Measurements from ENCODE around the gene SLC25A39. TPM values are rescaled to one million over a fixed set of nuclear protein-coding genes. Genes with fewer than 3 reads are reported as not detected.

Gene SLC25A39
- total RNA-seq, 1 donor from 2014 or later: 65.2 TPM

- Histone ChIP-seq H3K27ac (ENCODE audit: low read depth, low read length) (peak overlapping the region; percentile 87), H3K36me3 (ENCODE audit: control insufficient read depth in 3 of 3, insufficient read depth in 3 of 3, low read length in 3 of 3) (peaks cover 28 to 30% (median 29%) of the 10 kb centered on the region in 3 donors), H3K9ac (ENCODE audit: low read depth in 1 of 3, low read length in 3 of 3) (peak overlapping the region; percentile 79 to 92 (median 87)), H3K4me3 (ENCODE audit: low read length in 3 of 3) (peak overlapping the region; percentile 74 to 92 (median 91)), H3K27me3 (ENCODE audit: control insufficient read depth in 3 of 3, insufficient read depth in 3 of 3, low read length in 3 of 3) (no peaks in the 10 kb centered on the region), H3K4me1 (ENCODE audit: control insufficient read depth in 3 of 3, insufficient read depth in 3 of 3, low read length in 3 of 3) (peaks cover 11 to 28% (median 19%) of the 10 kb centered on the region in 3 donors), H3K9me3 (ENCODE audit: control insufficient read depth in 3 of 3, low read length in 3 of 3) (no peaks in the 10 kb centered on the region)
These were observed 492 bp downstream of the SLC25A39 start for GRCh38 chr17:44324092-44324570.

DNA sequence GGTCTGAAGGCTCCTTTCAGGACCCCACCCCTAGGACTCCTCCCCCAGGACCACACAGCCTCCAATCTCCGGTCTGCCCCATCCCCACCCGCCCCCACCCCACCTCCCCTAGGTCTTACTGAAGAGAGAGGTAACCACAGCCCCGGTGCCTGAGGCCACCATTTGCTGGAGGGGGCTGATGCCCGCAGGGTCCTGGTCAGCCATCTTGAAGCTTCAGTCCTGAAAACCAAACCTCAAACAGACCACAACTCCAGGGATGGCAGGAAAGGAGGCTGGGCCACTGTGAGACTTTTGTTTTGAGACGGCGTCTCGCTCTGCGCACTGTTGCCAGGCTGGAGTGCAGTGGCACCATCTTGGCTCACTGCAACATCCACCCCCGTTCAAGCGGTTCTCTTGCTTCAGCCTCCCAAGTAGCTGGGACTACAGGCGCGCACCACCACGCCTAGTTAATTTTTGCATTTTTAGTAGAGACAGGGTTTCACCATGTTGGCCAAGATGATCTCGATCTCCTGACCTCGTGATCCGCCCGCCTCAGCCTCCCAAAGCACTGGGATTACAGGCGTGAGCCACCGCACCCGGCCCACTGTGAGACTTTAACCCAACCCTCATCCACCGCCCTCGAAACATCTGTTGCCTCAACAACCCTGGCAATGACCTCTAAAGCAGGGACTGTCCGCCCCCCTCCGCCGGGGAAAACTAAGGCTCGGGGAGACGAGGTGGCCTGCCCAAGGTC, 1.1 kb downstream of the SLC25A39 start:
- Histone ChIP-seq H3K4me3 (ENCODE audit: low read length in 3 of 3) (peak overlapping the region; percentile 74 to 92 (median 91)), H3K36me3 (ENCODE audit: control insufficient read depth in 3 of 3, insufficient read depth in 3 of 3, low read length in 3 of 3) (peaks cover 28 to 30% (median 29%) of the 10 kb centered on the region in 3 donors), H3K4me1 (ENCODE audit: control insufficient read depth in 3 of 3, insufficient read depth in 3 of 3, low read length in 3 of 3) (peaks cover 11 to 28% (median 19%) of the 10 kb centered on the region in 3 donors), H3K27ac (ENCODE audit: low read depth, low read length) (no peak overlapping the region), H3K9me3 (ENCODE audit: control insufficient read depth in 3 of 3, low read length in 3 of 3) (no peaks in the 10 kb centered on the region), H3K27me3 (ENCODE audit: control insufficient read depth in 3 of 3, insufficient read depth in 3 of 3, low read length in 3 of 3) (no peaks in the 10 kb centered on the region), H3K9ac (ENCODE audit: low read depth in 1 of 3, low read length in 3 of 3) (peak overlapping the region; percentile 79 to 92 (median 87))

DNA sequence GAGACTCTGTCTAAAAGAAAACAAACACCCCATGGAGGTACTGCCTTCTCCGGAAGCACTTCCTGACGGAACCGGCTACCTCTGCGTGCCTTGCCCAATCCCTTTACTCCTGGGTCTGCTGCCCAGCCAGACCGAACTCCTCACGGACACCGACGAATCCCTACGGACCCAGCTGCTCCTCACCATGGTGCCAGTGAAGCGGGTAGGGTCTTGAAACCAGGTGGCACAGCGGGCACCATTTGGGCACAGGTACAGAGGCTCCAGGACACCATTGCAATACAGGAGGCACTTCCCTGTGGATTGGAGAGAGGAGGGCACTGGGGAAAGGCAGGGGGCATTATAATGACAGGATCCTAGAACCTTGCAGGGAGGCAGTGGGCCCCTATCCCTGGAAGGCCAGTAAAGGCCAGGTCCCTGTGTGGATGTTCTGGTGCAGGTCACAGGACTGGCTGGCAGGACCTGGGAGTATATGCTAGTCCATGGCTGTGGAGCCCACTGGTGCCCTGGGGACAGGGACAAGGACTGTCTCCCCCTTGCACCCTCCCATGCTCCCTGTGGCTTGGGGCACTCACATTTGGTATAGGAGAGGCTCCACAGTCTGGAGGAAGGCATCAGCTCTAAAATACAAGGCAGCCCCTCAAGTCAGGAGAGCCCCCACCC, 2.3 kb downstream of the SLC25A39 start:
- peaks cover 7 to 11% (median 8%) of the 10 kb centered on the region in 3 donors for H3K27me3 ChIP-seq (ENCODE audit: control insufficient read depth in 3 of 3, insufficient read depth in 3 of 3, low read length in 3 of 3)
- H3K9ac ChIP-seq (ENCODE audit: low read depth in 1 of 3, low read length in 3 of 3): no peak overlapping the region
- H3K4me3 ChIP-seq (ENCODE audit: low read length in 3 of 3): no peak overlapping the region
- no peaks in the 10 kb centered on the region for H3K9me3 ChIP-seq (ENCODE audit: control insufficient read depth in 3 of 3, low read length in 3 of 3)
- no peak overlapping the region for H3K27ac ChIP-seq (ENCODE audit: low read depth, low read length)
- H3K36me3 ChIP-seq (ENCODE audit: control insufficient read depth in 3 of 3, insufficient read depth in 3 of 3, low read length in 3 of 3): peaks cover 28 to 30% (median 29%) of the 10 kb centered on the region in 3 donors
- peaks cover 11 to 28% (median 19%) of the 10 kb centered on the region in 3 donors for H3K4me1 ChIP-seq (ENCODE audit: control insufficient read depth in 3 of 3, insufficient read depth in 3 of 3, low read length in 3 of 3)

GRCh38 chr17:44321246-44322120, 3.1 kb downstream of the SLC25A39 start:
- Histone ChIP-seq H3K9ac (ENCODE audit: low read depth in 1 of 3, low read length in 3 of 3) (no peak overlapping the region), H3K36me3 (ENCODE audit: control insufficient read depth in 3 of 3, insufficient read depth in 3 of 3, low read length in 3 of 3) (peaks cover 28 to 30% (median 29%) of the 10 kb centered on the region in 3 donors), H3K9me3 (ENCODE audit: control insufficient read depth in 3 of 3, low read length in 3 of 3) (no peaks in the 10 kb centered on the region), H3K27ac (ENCODE audit: low read depth, low read length) (no peak overlapping the region), H3K4me3 (ENCODE audit: low read length in 3 of 3) (no peak overlapping the region), H3K27me3 (ENCODE audit: control insufficient read depth in 3 of 3, insufficient read depth in 3 of 3, low read length in 3 of 3) (peaks cover 15 to 19% (median 17%) of the 10 kb centered on the region in 3 donors), H3K4me1 (ENCODE audit: control insufficient read depth in 3 of 3, insufficient read depth in 3 of 3, low read length in 3 of 3) (peaks cover 8 to 28% (median 15%) of the 10 kb centered on the region in 3 donors)

DNA sequence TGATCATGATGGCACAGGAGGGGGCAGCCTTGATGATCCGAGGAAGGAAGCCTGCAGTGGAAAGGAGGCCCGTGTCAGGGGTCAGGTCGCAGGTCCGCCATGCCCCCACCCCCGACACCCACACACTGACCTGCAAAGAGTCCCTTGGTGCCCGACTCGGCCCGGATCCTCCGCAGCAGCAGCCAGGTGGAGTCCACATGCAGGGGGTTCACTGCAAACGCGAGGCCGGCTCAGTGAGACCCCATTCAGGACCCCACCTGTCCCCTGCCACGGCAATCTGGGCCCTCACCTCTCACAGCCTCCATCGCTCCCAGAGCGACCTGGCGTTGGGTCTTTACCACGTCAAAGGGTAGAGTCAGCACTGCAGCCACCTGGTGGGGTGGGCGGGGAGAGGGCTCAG, 4.6 kb downstream of the SLC25A39 start:
- Histone ChIP-seq H3K4me3 (ENCODE audit: low read length in 3 of 3) (no peak overlapping the region), H3K9ac (ENCODE audit: low read depth in 1 of 3, low read length in 3 of 3) (no peak overlapping the region), H3K4me1 (ENCODE audit: control insufficient read depth in 3 of 3, insufficient read depth in 3 of 3, low read length in 3 of 3) (peaks cover 8 to 14% (median 12%) of the 10 kb centered on the region in 3 donors), H3K27ac (ENCODE audit: low read depth, low read length) (no peak overlapping the region), H3K36me3 (ENCODE audit: control insufficient read depth in 3 of 3, insufficient read depth in 3 of 3, low read length in 3 of 3) (peaks cover 28 to 30% (median 29%) of the 10 kb centered on the region in 3 donors), H3K27me3 (ENCODE audit: control insufficient read depth in 3 of 3, insufficient read depth in 3 of 3, low read length in 3 of 3) (peaks cover 25 to 32% (median 28%) of the 10 kb centered on the region in 3 donors), H3K9me3 (ENCODE audit: control insufficient read depth in 3 of 3, low read length in 3 of 3) (no peaks in the 10 kb centered on the region)

DNA sequence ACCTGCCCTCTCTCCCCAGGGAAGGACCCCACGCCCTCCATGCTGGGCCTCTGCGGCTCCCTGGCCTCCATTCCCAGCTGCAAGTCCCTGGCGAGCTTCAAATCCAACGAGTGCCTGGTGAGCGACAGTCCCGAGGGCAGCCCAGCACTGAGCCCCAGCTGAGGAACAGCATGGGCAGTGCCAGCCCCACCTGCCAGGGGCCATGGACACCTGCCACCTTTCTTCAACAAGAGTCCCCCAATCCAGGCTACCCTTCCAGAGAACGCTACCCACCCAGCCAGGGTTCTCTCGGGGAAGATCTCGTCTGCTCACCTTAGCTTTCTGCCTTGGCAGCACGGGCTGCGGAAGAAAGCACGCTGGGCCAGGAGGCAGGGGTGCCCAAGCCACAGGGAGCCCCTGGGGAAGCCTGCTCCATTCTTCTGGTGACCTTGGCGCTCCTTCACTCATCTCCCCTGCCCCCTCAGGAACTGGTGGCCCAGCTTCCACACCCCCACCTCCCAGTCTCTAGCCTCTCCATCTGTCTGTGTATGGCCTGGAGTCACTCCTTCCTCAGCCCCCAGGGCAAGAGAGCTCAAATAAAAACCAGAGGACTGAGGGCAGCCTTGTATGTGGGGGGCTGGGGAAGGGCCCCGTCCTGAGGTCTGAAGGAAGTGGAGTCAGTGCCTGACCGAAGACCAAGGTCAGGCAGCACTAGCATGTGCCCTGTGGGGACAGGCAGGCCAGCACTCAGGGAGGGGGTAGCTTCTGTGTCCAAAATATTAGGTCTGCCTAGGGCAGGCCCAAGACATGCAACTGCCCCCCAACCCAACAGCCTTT, 6.3 kb downstream of the SLC25A39 start:
- H3K4me3 ChIP-seq (ENCODE audit: low read length in 3 of 3): no peak overlapping the region
- peaks cover 40 to 48% (median 43%) of the 10 kb centered on the region in 3 donors for H3K27me3 ChIP-seq (ENCODE audit: control insufficient read depth in 3 of 3, insufficient read depth in 3 of 3, low read length in 3 of 3)

GRCh38 chr17:44317545-44317944, 7.1 kb downstream of the SLC25A39 start:
- Histone ChIP-seq H3K9ac (ENCODE audit: low read depth in 1 of 3, low read length in 3 of 3) (no peak overlapping the region), H3K27me3 (ENCODE audit: control insufficient read depth in 3 of 3, insufficient read depth in 3 of 3, low read length in 3 of 3) (peaks cover 46 to 54% (median 48%) of the 10 kb centered on the region in 3 donors), H3K36me3 (ENCODE audit: control insufficient read depth in 3 of 3, insufficient read depth in 3 of 3, low read length in 3 of 3) (peaks cover 27 to 30% (median 29%) of the 10 kb centered on the region in 3 donors), H3K27ac (ENCODE audit: low read depth, low read length) (no peak overlapping the region), H3K4me1 (ENCODE audit: control insufficient read depth in 3 of 3, insufficient read depth in 3 of 3, low read length in 3 of 3) (peaks cover 0 to 5% (median 3%) of the 10 kb centered on the region in 3 donors), H3K9me3 (ENCODE audit: control insufficient read depth in 3 of 3, low read length in 3 of 3) (no peaks in the 10 kb centered on the region), H3K4me3 (ENCODE audit: low read length in 3 of 3) (no peak overlapping the region)

More for the DNA sequence above, 6.3 kb downstream of the SLC25A39 start:
- Histone ChIP-seq H3K27ac (ENCODE audit: low read depth, low read length) (no peak overlapping the region), H3K9ac (ENCODE audit: low read depth in 1 of 3, low read length in 3 of 3) (no peak overlapping the region), H3K4me1 (ENCODE audit: control insufficient read depth in 3 of 3, insufficient read depth in 3 of 3, low read length in 3 of 3) (peaks cover under 1 to 8% (median 6%) of the 10 kb centered on the region in 3 donors), H3K36me3 (ENCODE audit: control insufficient read depth in 3 of 3, insufficient read depth in 3 of 3, low read length in 3 of 3) (peaks cover 28 to 30% (median 29%) of the 10 kb centered on the region in 3 donors), H3K9me3 (ENCODE audit: control insufficient read depth in 3 of 3, low read length in 3 of 3) (no peaks in the 10 kb centered on the region)

DNA sequence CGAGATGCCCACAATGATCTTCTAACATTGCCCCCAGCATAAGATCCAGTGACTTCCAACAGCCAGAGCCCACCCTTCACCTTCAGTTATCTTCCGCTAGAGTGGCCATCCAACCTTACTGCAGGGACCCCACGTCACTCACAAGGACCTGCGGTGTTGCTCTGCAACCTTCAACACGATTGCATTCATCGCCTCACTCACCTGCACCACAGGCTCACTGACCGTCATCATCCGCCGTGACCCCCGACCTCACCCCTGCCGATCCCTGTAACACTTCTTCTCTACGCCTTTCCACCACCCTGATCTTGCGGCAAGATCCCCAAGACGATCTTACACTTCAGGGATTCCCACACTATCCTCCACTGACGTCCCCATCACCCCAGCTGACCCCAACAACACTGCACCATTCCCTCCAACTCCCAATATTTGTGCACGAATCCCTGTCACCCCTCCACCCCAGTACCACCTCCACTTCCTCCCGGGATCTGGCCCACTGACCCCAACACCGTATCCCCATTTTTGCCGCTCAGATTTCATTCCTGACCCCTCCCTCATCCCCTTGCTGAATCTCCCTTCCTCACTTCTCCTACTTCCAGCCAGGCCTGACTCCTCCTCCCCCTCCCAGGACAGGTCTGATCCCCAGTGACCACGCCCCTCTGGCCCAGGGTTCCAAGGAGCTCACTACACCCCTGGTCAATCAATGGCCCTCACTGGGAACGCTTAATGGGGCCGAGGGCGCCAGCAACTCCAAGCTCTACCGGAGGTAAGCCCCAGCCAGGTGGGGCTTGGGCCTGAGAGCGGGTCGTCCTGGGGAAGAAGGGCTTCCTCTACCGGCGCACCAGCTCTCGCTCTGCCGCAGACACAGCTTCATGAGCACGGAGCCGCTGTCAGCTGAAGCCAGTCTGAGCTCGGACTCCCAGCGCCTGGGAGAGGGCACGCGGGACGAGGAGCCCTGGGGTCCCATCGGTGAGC, 8.6 kb downstream of the SLC25A39 start:
- Histone ChIP-seq H3K9ac (ENCODE audit: low read depth in 1 of 3, low read length in 3 of 3) (no peak overlapping the region), H3K4me3 (ENCODE audit: low read length in 3 of 3) (no peak overlapping the region), H3K27ac (ENCODE audit: low read depth, low read length) (no peak overlapping the region), H3K27me3 (ENCODE audit: control insufficient read depth in 3 of 3, insufficient read depth in 3 of 3, low read length in 3 of 3) (peaks cover 49 to 57% (median 51%) of the 10 kb centered on the region in 3 donors), H3K36me3 (ENCODE audit: control insufficient read depth in 3 of 3, insufficient read depth in 3 of 3, low read length in 3 of 3) (peaks cover 13 to 17% (median 16%) of the 10 kb centered on the region in 3 donors), H3K9me3 (ENCODE audit: control insufficient read depth in 3 of 3, low read length in 3 of 3) (no peaks in the 10 kb centered on the region), H3K4me1 (ENCODE audit: control insufficient read depth in 3 of 3, insufficient read depth in 3 of 3, low read length in 3 of 3) (peaks cover 0 to 4% (median 3%) of the 10 kb centered on the region in 3 donors)
